Colonic mucosa (tissue), 4 donors: ENCODE data around the gene C1orf198. TPM values are rescaled to one million over a fixed set of nuclear protein-coding genes. Genes with fewer than 3 reads are reported as not detected.

Experiments used
- DNase-seq: peaks from one replicate; pipeline ENCODE4 v3.0.0-alpha.2; 2020
- H3K27ac ChIP-seq: fragments of 200-600 bp; one replicate; pipeline ENCODE4 v1.8.0; 2021
- H3K27me3 ChIP-seq: fragments of 200-600 bp; one replicate; pipeline ENCODE4 v1.8.0; 2021
- H3K36me3 ChIP-seq: fragments of 200-600 bp; one replicate; pipeline ENCODE4 v1.8.0; 2021
- H3K4me1 ChIP-seq: fragments of 200-600 bp; one replicate; pipeline ENCODE4 v1.8.0; 2021; ENCODE audit warnings: mild to moderate bottlenecking
- H3K4me3 ChIP-seq: fragments of 200-600 bp; one replicate; pipeline ENCODE4 v1.8.0; 2021
- H3K9ac ChIP-seq, 2 donors: one replicate each; pipeline ENCODE4 v1.7.0; 2013; ENCODE audit warnings: control low read depth in 2 of 2, low read depth in 2 of 2, low read length in 2 of 2
- H3K9me3 ChIP-seq: fragments of 200-600 bp; one replicate; pipeline ENCODE4 v1.8.0; 2021
- CTCF ChIP-seq: fragments of 200-600 bp; IDR thresholded peaks from one replicate; pipeline ENCODE4 v1.8.0; 2022; ENCODE audit warnings: antibody characterized with exemption, mild to moderate bottlenecking
- intact Hi-C: fragments of 100-400 bp; cut with DNase I; formaldehyde crosslinking; loops from one replicate; pipeline ENCODE4 v1.14.1; 2022
- total RNA-seq, 2 donors: library from RNA; stranded (reverse); fragmentation: NEBNext Ultra II Directional in 1 of 2; extraction: Animal tissue kit (Norgen Biotek cat#: 25700) in 1 of 2; gene quantifications; one replicate each; pipeline ENCODE4 v1.2.1, GENCODE V29; 2021
- donor health status: healthy.
- donor health status: DM: no; HTN: no; CAD: no.
- donor health status: DM: no; HTN: no; CAD: no.

C1orf198 gene
- total RNA-seq, 2 donors from 2014 or later = 19.1 to 24.6 TPM

GRCh38 chr1:230860617-230861384, 7.5 kb downstream of the C1orf198 start:
- no peak for DNase-seq
- intact Hi-C loops = no loop called here
- TF ChIP-seq CTCF = no peak
- Histone ChIP-seq H3K4me3 (no peak overlapping the region), H3K4me1 (no peaks in the 10 kb centered on the region), H3K27me3 (no peaks in the 10 kb centered on the region), H3K9me3 (no peaks in the 10 kb centered on the region), H3K27ac (no peak overlapping the region), H3K36me3 (no peaks in the 10 kb centered on the region), H3K9ac (no peak overlapping the region)

DNA sequence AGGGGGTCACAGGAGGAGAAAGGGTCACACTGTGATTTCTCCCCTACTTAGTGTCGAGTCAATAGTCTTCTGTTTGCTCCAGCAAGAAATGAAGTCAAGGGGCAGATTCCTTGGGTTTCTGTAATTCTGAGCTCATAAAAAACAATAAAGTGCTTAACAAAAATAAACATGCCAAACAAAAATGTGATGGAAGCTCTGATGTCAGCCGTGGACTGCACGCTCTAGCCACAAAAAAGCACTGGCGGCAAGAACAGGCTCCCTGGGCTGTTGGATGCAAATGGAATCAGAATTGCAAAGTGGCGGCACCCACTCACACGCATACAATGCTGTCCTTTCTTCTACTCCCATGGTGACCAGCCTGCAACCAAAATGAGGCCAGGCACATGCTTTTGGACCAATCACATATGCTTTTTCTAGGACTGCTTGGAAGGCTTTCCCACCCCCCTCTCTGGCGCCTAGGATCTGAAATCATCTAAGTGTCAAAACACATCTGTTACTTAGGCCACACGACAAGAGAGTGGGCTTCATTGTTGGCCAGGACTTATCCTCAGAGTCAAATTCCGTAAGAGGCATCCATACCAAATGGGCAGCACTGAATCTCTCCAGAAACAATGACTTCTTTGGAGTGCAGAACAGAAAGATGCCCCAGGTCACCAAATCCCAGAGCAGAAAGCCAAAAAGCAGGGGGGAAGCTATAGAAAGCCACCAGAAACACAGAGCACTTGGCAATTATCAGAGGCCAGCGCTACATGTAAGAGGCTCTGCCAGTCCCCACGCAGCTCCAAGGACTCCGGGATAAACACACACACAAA, 9.2 kb downstream of the C1orf198 start:
- H3K27me3 ChIP-seq = no peaks in the 10 kb centered on the region
- H3K4me1 ChIP-seq = no peaks in the 10 kb centered on the region
- no peak overlapping the region for H3K4me3 ChIP-seq
- no peak overlapping the region for H3K27ac ChIP-seq
- H3K9ac ChIP-seq = no peak overlapping the region
- no peak for DNase-seq
- no peaks in the 10 kb centered on the region for H3K9me3 ChIP-seq
- no peak for TF ChIP-seq CTCF
- intact Hi-C loops = no loop called here
- H3K36me3 ChIP-seq = no peaks in the 10 kb centered on the region

- Histone ChIP-seq H3K9ac (no peak overlapping the region), H3K27me3 (no peaks in the 10 kb centered on the region), H3K4me3 (no peak overlapping the region), H3K4me1 (no peaks in the 10 kb centered on the region), H3K9me3 (no peaks in the 10 kb centered on the region), H3K27ac (no peak overlapping the region), H3K36me3 (no peaks in the 10 kb centered on the region)
- intact Hi-C loops = no loop called here
- no peak for DNase-seq
- no peak for TF ChIP-seq CTCF
Measured at GRCh38 chr1:230858236-230858820, 10.0 kb downstream of the C1orf198 start.

- Histone ChIP-seq H3K9ac (no peak overlapping the region), H3K4me3 (no peak overlapping the region), H3K9me3 (no peaks in the 10 kb centered on the region), H3K27ac (no peak overlapping the region), H3K4me1 (no peaks in the 10 kb centered on the region), H3K27me3 (no peaks in the 10 kb centered on the region), H3K36me3 (no peaks in the 10 kb centered on the region)
- DNase-seq = no peak
- TF ChIP-seq CTCF = no peak
- intact Hi-C loops = no loop called here
Measured at GRCh38 chr1:230857822-230858221, 10.5 kb downstream of the C1orf198 start.

- Histone ChIP-seq H3K36me3 (no peaks in the 10 kb centered on the region), H3K27me3 (no peaks in the 10 kb centered on the region), H3K9me3 (no peaks in the 10 kb centered on the region), H3K4me3 (no peak overlapping the region), H3K27ac (no peak overlapping the region), H3K9ac (no peak overlapping the region), H3K4me1 (no peaks in the 10 kb centered on the region)
- DNase-seq = no peak
- no peak for TF ChIP-seq CTCF
- intact Hi-C loops = no loop called here
Measured at GRCh38 chr1:230857077-230857476, 11.2 kb downstream of the C1orf198 start.
